ENCODE measurements around the gene CUL4A. TPM values are rescaled to one million over a fixed set of nuclear protein-coding genes. Genes with fewer than 3 reads are reported as not detected.

CUL4A gene
- total RNA-seq, 4 donors from 2014 or later = 87.6 to 150 (median 110) TPM

- intact Hi-C loops (cut with DNase I; ENCODE audit: low total_unique reads) = no loop called here
- Histone ChIP-seq H3K4me3 (no peak overlapping the region), H3K27ac (no peak overlapping the region), H3K27me3 (no peaks in the 10 kb centered on the region), H3K4me1 (no peaks in the 10 kb centered on the region), H3K9me3 (no peaks in the 10 kb centered on the region), H3K36me3 (peaks cover 0 to 38% (median 8%) of the 10 kb centered on the region in 4 donors)
- in situ Hi-C loops (cut with MboI; ENCODE audit: low pct_ligation_motif_present in 1 of 4, low pct_unique_long_range_greater_than_20kb in 1 of 4, low sequenced_read_pairs in 3 of 4) = no loop called here
- TF ChIP-seq CTCF (IDR thresholded peaks at IDR 0.05) = no peak
- no peak for TF ChIP-seq POLR2AphosphoS5 (IDR thresholded peaks at IDR 0.05)
- TF ChIP-seq POLR2A (IDR thresholded peaks at IDR 0.05) = no peak
- TF ChIP-seq EP300 (IDR thresholded peaks at IDR 0.05; ENCODE audit: low read depth) = no peak
- DNase-seq = no peak
- 84 to 93% methylated on average over 13 to 18 of the region's 18 CpGs for WGBS, 2 donors (ENCODE audit: low coverage in 1 of 2)
Measured at GRCh38 chr13:113232208-113233003, 23.0 kb downstream of the CUL4A start.

- WGBS, 2 donors (ENCODE audit: low coverage in 1 of 2) = 94 to 98% methylated on average over 10 to 11 of the region's 11 CpGs
Measured at GRCh38 chr13:113233101-113233500, 23.7 kb downstream of the CUL4A start.

GRCh38 chr13:113238536-113238935 is 29.1 kb downstream of the CUL4A start:
- no peaks in the 10 kb centered on the region for H3K27me3 ChIP-seq
- H3K27ac ChIP-seq = no peak overlapping the region
- in situ Hi-C loops (cut with MboI; ENCODE audit: low pct_ligation_motif_present in 1 of 4, low pct_unique_long_range_greater_than_20kb in 1 of 4, low sequenced_read_pairs in 3 of 4) (no loop called here), intact Hi-C loops (cut with DNase I; ENCODE audit: low total_unique reads) (no loop called here)
- peaks cover 0 to 53% (median 9%) of the 10 kb centered on the region in 4 donors for H3K36me3 ChIP-seq
- TF ChIP-seq EP300 (IDR thresholded peaks at IDR 0.05; ENCODE audit: low read depth) (no peak), POLR2AphosphoS5 (IDR thresholded peaks at IDR 0.05) (no peak), POLR2A (IDR thresholded peaks at IDR 0.05) (no peak), CTCF (IDR thresholded peaks at IDR 0.05) (no peak)
- H3K9me3 ChIP-seq = no peaks in the 10 kb centered on the region
- no peak for DNase-seq
- H3K4me1 ChIP-seq = no peaks in the 10 kb centered on the region
- no peak overlapping the region for H3K4me3 ChIP-seq
- WGBS, 2 donors (ENCODE audit: low coverage in 1 of 2) = 73 to 78% methylated on average over 4 of the region's 4 CpGs

More at GRCh38 chr13:113233101-113233500, 23.7 kb downstream of the CUL4A start:
- Histone ChIP-seq H3K27me3 (no peaks in the 10 kb centered on the region), H3K36me3 (peaks cover 0 to 45% (median 7%) of the 10 kb centered on the region in 4 donors), H3K9me3 (no peaks in the 10 kb centered on the region), H3K4me1 (no peaks in the 10 kb centered on the region), H3K27ac (no peak overlapping the region), H3K4me3 (no peak overlapping the region)
- DNase-seq = no peak
- in situ Hi-C loops (cut with MboI; ENCODE audit: low pct_ligation_motif_present in 1 of 4, low pct_unique_long_range_greater_than_20kb in 1 of 4, low sequenced_read_pairs in 3 of 4) = no loop called here
- intact Hi-C loops (cut with DNase I; ENCODE audit: low total_unique reads) = no loop called here
- TF ChIP-seq POLR2AphosphoS5 (IDR thresholded peaks at IDR 0.05) = no peak
- no peak for TF ChIP-seq POLR2A (IDR thresholded peaks at IDR 0.05)
- no peak for TF ChIP-seq CTCF (IDR thresholded peaks at IDR 0.05)
- no peak for TF ChIP-seq EP300 (IDR thresholded peaks at IDR 0.05; ENCODE audit: low read depth)

GRCh38 chr13:113239357-113239756 is 29.9 kb downstream of the CUL4A start:
- H3K36me3 ChIP-seq = peaks cover 0 to 53% (median 12%) of the 10 kb centered on the region in 4 donors
- in situ Hi-C loops (cut with MboI; ENCODE audit: low pct_ligation_motif_present in 1 of 4, low pct_unique_long_range_greater_than_20kb in 1 of 4, low sequenced_read_pairs in 3 of 4) = no loop called here
- 80 to 91% methylated on average over 3 to 15 of the region's 15 CpGs for WGBS, 2 donors (ENCODE audit: low coverage in 1 of 2)

More at GRCh38 chr13:113239357-113239756, 29.9 kb downstream of the CUL4A start:
- Histone ChIP-seq H3K4me3 (no peak overlapping the region), H3K27me3 (no peaks in the 10 kb centered on the region), H3K27ac (no peak overlapping the region), H3K4me1 (no peaks in the 10 kb centered on the region), H3K9me3 (no peaks in the 10 kb centered on the region)
- no peak for DNase-seq
- TF ChIP-seq POLR2AphosphoS5 (IDR thresholded peaks at IDR 0.05) (no peak), EP300 (IDR thresholded peaks at IDR 0.05; ENCODE audit: low read depth) (no peak), POLR2A (IDR thresholded peaks at IDR 0.05) (no peak), CTCF (IDR thresholded peaks at IDR 0.05) (no peak)
- intact Hi-C loops (cut with DNase I; ENCODE audit: low total_unique reads) = no loop called here

All from transverse colon (tissue), 4 donors.